AG10803 (cell line): ENCODE results near the gene PCBP3.
"Not testable (repeated sequence)": the region's sequence is repeated elsewhere in the genome, so short reads cannot be mapped to it uniquely, and the experiment has no call there.

ENCODE experiments used
- DNase-seq: peaks from one replicate; pipeline ENCODE4 v3.0.0; 2010; ENCODE audit warnings: low read depth
- H3K4me3 ChIP-seq: 2 replicates; pipeline ENCODE4 v1.5.1; 2011; ENCODE audit warnings: mild to moderate bottlenecking, low read length, control low read depth
- TF ChIP-seq, protein P1 (sequence below): conservative IDR thresholded peaks from 2 replicates; pipeline ENCODE4 v1.5.1; 2011; ENCODE audit warnings: mild to moderate bottlenecking, low read length, control low read depth, inconsistent platforms

Gene PCBP3

DNA sequence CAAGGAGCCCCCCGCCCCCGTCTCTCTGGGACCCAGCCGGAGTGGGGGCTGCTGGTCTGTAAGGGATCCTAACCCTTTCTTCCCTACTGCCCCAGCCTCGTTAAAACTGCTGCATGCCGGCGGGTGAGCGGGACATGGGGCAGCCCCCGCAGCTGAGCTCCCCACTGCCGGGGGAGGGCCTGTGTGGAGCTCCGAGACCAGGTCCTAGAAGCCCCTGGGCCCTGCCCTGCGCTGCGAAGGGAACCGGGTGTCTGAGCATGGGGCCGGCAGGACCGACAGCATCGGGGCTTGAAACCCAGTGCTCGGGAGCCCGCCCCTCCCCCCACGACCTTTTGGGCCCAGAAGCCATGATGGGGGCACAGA lies 328.8 kb downstream of the PCBP3 start:
- peak overlapping the region; percentile 56 for H3K4me3 ChIP-seq
- TF ChIP-seq, protein P1, sequence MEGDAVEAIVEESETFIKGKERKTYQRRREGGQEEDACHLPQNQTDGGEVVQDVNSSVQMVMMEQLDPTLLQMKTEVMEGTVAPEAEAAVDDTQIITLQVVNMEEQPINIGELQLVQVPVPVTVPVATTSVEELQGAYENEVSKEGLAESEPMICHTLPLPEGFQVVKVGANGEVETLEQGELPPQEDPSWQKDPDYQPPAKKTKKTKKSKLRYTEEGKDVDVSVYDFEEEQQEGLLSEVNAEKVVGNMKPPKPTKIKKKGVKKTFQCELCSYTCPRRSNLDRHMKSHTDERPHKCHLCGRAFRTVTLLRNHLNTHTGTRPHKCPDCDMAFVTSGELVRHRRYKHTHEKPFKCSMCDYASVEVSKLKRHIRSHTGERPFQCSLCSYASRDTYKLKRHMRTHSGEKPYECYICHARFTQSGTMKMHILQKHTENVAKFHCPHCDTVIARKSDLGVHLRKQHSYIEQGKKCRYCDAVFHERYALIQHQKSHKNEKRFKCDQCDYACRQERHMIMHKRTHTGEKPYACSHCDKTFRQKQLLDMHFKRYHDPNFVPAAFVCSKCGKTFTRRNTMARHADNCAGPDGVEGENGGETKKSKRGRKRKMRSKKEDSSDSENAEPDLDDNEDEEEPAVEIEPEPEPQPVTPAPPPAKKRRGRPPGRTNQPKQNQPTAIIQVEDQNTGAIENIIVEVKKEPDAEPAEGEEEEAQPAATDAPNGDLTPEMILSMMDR = no peak
- no peak for DNase-seq

DNA sequence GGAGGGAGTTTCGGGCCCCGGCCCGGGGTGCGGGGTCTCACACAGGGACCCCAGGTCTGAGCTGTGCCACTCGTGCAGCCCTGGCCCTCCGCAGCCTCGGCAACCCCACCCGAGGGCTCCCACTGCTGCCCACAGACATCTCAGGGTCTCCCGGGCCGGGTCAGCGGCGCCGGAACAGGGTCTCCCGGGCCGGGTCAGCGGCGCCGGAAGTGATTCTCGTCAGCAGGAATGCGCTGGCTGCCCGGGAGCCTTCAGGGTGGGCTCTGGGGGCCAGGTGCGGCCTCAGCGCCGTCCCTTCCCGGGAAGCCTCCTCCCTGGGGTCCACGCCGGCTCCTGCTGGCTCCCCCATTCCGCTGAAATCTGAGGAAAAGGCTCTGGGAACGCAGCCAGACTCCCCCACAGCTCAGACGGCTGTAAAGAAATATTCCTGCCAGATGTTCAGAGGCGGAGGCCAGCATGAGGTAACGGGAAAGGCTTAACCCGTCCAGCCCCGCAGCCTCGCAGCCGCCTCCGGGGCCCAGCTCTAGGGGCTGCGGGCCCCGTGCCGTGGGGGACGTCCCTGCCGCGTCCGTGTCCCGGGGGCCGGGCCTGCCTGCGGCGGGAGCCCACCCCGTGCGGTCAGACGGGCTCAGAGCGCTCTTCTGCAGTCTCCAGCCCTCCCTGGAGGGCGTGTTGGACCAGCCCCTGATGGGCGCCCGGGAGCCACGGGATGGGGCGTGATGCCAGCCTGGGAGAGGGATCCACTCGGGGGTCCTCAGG lies 329.4 kb downstream of the PCBP3 start:
- H3K4me3 ChIP-seq = peak overlapping the region; percentile 56
- TF ChIP-seq, protein P1 = no peak
- peak; percentile 92 for DNase-seq

DNA sequence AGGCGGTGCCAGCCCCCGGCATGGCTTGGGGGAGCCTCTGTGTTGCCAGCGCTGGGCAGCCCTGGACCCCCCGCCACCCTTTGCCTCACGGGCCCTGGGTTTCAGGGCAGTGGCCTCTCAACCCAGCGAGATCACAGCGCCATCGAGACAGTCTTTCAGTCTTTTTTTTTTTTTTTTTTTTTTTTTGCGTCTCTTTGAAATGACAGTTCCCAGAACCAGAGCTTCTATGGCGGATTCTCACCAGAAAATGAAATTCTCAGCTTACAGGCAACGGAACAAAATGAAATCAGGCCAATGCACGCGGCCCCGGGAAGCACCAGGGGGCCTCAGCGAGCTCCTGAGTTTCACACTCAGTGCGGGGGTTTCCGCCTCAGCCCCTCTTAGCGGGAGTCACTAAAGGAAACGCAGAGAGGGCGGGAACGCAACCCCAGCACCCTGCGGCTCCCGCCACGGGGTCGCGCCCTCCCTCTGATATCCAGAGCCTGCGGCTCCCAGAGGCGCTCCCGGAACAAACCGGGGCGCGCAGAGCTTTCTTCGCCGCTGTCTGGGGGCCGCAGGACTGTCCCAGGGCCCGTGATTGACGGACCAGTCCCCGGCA lies 330.0 kb downstream of the PCBP3 start:
- TF ChIP-seq, protein P1 = peak; percentile 72
- peak; percentile 82 for DNase-seq
- H3K4me3 ChIP-seq = peak overlapping the region; percentile 56

DNA sequence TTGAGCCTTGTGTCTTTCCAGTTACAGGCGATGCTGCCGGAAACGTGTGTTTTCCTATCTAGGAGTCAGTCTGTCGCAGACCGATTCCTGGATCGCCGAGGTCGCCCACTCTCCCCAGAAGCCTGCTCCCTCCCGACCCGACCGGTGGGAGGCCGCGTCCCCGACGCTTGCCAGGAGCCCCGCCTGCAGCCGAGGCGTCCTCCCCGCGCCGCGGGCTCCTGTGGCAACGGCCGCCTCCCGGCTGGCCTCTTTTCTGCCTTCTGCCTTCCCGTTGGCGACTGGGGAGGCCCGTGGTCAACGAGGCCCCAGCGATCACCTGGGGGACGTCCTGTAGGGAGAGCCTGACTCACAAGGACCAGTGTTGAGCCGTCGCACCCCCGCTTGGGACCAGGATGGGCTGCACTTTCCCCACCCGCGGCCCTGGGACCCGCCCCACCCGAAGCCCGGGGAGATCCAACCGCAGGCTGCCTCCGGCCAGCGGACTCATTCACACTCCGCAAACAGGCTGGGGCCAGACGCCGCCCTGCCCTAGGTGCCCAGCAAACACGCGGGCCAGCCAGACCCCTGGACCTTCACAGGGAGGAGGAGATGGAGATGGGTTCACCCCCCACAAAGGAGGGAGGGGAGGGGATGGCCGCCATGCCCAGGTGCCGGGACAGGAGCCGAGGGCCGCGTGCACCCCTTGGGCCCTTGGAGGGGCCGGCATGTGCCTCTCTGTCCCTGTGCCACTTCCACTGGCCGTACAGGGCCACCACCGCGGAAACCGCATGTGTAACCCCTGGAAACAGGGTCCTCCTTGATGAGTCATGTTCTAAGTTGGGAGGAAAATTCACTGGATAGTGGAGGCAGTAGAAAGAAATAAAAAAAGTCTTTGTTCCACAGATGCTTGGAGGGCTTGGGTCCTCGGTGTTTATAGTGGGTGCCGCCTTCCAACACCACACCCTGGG lies 330.8 kb downstream of the PCBP3 start:
- H3K4me3 ChIP-seq = peak overlapping the region; percentile 56
- TF ChIP-seq, protein P1 = no peak
- peak; percentile 67 for DNase-seq

DNA sequence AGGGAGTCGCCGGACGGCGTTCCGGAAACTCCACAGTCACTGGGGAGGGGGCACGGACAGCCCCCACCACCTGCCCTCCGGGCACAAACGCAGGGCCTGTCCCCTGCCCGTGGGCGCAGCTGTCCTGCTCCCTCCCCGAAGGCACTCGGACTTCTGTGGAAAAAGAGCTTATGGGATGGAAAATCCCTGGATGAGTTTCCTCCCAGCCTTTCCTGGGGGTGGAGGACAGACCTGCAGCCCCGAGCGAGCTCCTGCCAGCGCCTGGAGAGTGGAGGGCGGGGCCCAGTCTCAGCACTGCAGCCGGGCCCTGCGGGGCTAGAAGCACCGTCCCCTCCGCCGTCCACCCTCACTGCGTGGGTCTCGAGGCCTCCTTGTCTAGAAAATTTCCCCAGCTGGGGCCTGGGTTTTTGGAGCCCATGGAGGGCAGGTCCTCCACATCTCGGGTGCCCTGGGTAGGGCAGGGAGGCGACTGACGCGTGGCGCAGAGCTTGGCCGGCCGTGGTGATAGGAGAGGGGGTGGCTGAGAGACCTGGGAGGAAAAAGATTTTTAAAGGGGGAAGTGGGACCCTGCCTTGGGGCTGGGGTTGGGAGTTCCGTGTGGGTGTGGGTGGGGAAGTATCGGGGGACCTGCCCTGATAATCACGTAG lies 331.6 kb downstream of the PCBP3 start:
- no peak for DNase-seq
- TF ChIP-seq, protein P1 = no peak
- H3K4me3 ChIP-seq = peak overlapping the region; percentile 56

DNA sequence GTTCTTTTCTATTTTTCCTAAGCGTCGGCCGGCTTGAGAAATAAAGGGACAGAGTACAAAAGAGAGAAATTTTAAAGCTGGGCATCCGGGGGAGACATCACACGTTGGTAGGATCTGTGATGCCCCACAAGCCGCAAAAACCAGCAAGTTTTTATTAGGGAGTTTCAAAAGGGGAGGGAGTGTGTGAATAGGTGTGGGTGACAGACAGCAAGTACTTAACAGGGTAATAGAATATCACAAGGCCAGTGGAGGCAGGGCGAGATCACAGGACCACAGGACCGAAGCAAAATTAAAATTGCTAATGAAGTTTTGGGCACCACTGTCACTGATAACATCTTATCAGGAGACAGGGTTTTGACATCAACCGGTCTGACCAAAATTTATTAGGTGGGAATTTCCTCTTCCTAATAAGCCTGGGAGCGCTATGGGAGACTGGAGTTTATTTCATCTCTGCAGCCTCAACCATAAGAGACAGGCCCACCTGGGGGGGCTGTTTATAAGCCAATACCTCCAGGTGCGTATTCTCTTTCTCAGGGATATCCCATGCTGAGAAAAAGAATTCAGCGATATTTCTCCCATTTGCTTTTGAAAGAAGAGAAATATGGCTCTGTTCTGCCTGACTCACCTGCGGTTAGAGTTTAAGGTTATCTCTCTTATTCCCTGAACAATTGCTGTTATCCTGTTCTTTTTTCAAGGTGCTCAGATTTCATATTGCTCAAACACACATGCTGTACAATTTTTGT lies 332.3 kb downstream of the PCBP3 start:
- DNase-seq, H3K4me3 ChIP-seq: not testable (repeated sequence)
